BE2C (cell line): Measurements from ENCODE around the gene IQSEC1.

Experiments
- DNase-seq: peaks from one replicate; pipeline ENCODE4 v3.0.0-alpha.2; 2020
- H3K27me3 ChIP-seq: fragments of 250-450 bp; sonication (Bioruptor Pico); 2 replicates; pipeline ENCODE4 v1.5.1; 2020; ENCODE audit warnings: mild to moderate bottlenecking
- H3K36me3 ChIP-seq: fragments of 250-450 bp; sonication (Bioruptor Pico); 2 replicates; pipeline ENCODE4 v1.5.1; 2020; ENCODE audit warnings: mild to moderate bottlenecking
- H3K4me1 ChIP-seq: fragments of 250-450 bp; sonication (Bioruptor Pico); 2 replicates; pipeline ENCODE4 v1.5.1; 2020
- H3K4me3 ChIP-seq: 2 replicates; pipeline ENCODE4 v1.5.1; 2011; ENCODE audit warnings: low read depth, low read length
- H3K9me3 ChIP-seq: fragments of 250-450 bp; sonication (Bioruptor Pico); 2 replicates; pipeline ENCODE4 v1.5.1; 2020
- TF ChIP-seq, protein P1 (sequence below): IDR thresholded peaks from 2 replicates; pipeline ENCODE4 v1.5.1; 2012; ENCODE audit warnings: mild to moderate bottlenecking, low read depth, low read length

Gene IQSEC1

GRCh38 chr3:12961697-12962036 lies 111.6 kb downstream of the IQSEC1 start:
- Histone ChIP-seq H3K4me1 (no peaks in the 10 kb centered on the region; the same call in 1 of the 2 replicates), H3K9me3 (no peaks in the 10 kb centered on the region), H3K36me3 (no peaks in the 10 kb centered on the region), H3K27me3 (no peaks in the 10 kb centered on the region), H3K4me3 (no peak overlapping the region)
- DNase-seq: no peak
- TF ChIP-seq, protein P1, sequence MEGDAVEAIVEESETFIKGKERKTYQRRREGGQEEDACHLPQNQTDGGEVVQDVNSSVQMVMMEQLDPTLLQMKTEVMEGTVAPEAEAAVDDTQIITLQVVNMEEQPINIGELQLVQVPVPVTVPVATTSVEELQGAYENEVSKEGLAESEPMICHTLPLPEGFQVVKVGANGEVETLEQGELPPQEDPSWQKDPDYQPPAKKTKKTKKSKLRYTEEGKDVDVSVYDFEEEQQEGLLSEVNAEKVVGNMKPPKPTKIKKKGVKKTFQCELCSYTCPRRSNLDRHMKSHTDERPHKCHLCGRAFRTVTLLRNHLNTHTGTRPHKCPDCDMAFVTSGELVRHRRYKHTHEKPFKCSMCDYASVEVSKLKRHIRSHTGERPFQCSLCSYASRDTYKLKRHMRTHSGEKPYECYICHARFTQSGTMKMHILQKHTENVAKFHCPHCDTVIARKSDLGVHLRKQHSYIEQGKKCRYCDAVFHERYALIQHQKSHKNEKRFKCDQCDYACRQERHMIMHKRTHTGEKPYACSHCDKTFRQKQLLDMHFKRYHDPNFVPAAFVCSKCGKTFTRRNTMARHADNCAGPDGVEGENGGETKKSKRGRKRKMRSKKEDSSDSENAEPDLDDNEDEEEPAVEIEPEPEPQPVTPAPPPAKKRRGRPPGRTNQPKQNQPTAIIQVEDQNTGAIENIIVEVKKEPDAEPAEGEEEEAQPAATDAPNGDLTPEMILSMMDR: no peak

DNA sequence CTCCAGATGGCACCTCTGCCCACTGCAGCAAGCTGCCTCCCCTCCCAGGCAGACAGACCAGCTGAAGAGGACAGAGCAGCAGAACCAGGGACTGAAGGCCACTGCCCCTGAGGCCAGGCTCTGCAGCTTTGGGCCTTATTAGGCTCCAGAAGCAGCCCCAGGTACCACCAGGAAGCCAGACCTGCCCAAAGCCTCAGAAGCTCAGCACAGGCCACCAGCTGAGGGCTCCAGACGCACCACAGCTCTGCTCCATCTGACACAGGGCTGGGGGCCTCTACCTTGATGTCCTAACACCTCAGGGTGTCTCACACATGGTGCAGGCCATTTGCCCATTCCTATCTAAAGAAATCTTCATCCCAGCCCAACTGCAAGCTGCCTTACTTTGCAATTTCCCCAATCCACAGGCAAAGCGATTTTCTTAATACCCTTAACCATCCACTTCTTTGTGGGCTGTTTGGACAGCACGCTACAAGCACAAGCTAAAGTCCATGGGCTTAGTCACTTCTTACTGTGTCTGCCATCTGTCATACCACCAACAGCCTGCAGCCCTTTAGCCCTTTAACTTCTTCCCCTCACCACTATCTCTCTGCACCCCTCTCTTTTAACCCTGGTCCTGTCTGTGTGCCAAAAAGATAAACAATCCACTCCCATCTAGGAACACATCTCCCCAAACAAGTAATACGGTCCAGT lies 112.1 kb downstream of the IQSEC1 start:
- no peaks in the 10 kb centered on the region for H3K9me3 ChIP-seq
- no peaks in the 10 kb centered on the region for H3K36me3 ChIP-seq
- TF ChIP-seq, protein P1: no peak
- H3K27me3 ChIP-seq: no peaks in the 10 kb centered on the region
- no peak for DNase-seq
- no peak overlapping the region for H3K4me3 ChIP-seq
- H3K4me1 ChIP-seq: no peaks in the 10 kb centered on the region; the same call in 1 of the 2 replicates

GRCh38 chr3:12960497-12960896 lies 112.7 kb downstream of the IQSEC1 start:
- DNase-seq: no peak
- no peaks in the 10 kb centered on the region; the same call in 1 of the 2 replicates for H3K4me1 ChIP-seq

GRCh38 chr3:12959838-12960378 lies 113.3 kb downstream of the IQSEC1 start:
- Histone ChIP-seq H3K27me3 (no peaks in the 10 kb centered on the region), H3K4me1 (no peaks in the 10 kb centered on the region; the same call in 1 of the 2 replicates), H3K9me3 (no peaks in the 10 kb centered on the region), H3K36me3 (no peaks in the 10 kb centered on the region), H3K4me3 (no peak overlapping the region)
- TF ChIP-seq, protein P1: no peak
- DNase-seq: no peak

More at GRCh38 chr3:12960497-12960896, 112.7 kb downstream of the IQSEC1 start:
- Histone ChIP-seq H3K9me3 (no peaks in the 10 kb centered on the region), H3K27me3 (no peaks in the 10 kb centered on the region), H3K36me3 (no peaks in the 10 kb centered on the region), H3K4me3 (no peak overlapping the region)
- TF ChIP-seq, protein P1: no peak

GRCh38 chr3:12959410-12959809 lies 113.8 kb downstream of the IQSEC1 start:
- Histone ChIP-seq H3K4me1 (no peaks in the 10 kb centered on the region; the same call in 1 of the 2 replicates), H3K27me3 (no peaks in the 10 kb centered on the region), H3K4me3 (no peak overlapping the region), H3K36me3 (no peaks in the 10 kb centered on the region), H3K9me3 (no peaks in the 10 kb centered on the region)
- TF ChIP-seq, protein P1: no peak
- no peak for DNase-seq
